NCI-H128 (cell line): ENCODE data around the gene SH3RF3.

Experiments
- DNase-seq: peaks from one replicate; lab custom pipeline; 2025; ENCODE audit not compliant: unreplicated experiment; lab: John Stamatoyannopoulos, UW

The SH3RF3 gene

DNA sequence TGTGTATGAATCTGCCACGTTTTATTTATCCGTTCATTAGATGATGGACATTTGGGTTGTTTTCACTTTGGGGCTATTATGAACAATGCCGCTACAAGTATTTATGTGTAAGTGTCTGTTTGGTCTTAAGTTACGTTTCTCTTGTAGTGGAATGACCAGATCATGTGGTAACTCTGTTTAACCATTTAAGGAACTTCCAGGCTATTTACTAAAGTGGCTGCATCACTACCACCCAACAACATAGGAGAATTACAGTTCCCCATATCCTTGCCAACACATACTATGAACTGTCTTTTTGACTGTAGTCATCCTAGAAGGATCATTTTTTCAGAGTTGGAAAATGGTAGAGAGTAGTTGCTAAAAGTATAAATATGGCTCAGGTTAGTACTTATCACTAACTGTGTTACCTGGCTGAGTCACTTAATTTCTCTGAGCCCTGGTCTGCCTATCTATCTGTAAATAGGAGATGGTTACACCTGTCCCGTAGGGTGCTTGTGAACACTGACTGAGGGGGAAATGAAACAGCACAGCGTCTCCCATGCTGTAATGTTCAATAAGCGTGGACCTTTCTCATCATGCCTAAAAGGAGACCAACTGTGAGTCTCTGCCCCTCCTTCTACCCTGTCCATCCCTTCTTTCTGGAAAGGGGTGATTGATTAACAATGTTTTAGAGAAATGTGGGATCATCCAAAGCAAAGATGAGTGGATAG lies 103.1 kb downstream of the SH3RF3 start:
- DNase-seq: no peak

DNA sequence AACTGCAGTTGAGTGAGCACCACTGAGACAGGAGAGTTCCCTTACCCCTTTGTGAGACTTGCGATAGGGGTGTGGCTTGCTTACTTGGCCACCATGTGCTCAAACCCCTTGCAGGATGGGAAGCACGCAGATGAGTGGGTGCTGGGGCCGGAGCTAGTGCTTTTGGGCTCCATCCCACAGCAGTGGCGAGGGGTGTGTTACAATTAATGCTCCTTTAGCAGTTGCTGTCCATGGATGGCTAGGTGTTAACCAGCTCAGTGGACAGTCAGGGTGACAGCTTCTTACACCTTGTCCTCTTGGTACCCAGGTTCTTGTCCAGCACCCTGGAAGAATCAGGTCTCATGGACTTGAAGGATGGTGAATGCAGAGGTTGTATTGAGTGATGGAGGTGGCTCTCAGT lies 103.9 kb downstream of the SH3RF3 start:
- DNase-seq: no peak

DNA sequence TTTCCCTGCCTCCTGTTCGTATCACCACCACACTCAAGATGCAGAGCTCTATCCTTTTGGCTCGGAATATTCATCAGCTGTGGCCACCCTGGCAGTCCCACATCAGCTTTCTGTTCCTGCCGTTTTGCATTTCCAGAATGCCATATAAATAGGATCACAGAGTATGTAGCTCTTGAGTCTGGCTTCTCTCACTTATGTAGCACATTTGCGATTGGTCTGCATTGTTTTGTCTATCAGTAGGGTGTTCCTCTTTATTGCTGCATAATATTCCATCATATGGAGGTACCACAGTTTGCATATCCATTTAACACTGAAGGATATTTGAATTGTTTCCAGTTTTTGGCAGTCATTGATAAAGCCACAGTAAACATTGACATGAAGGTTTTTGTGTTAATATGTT lies 104.6 kb downstream of the SH3RF3 start:
- no peak for DNase-seq

DNA sequence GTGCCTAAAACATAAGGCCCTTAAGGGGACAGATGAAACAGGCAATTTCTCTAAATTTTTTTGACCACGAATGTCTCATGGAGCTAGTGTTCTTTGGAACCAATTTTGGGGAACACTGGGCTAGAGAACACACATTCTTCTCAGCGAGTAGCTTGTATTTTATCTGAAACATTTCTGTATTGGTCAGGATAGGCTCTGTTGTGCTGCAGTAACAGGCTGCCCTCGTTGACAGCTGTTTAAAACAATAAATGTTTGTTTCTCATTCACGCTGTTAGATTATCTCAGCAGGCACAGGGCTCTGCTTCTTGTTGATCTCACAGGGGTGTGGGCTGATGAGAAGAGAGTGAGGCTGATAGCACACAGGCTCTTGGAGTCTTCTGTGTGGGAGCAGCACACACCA lies 105.3 kb downstream of the SH3RF3 start:
- no peak for DNase-seq

DNA sequence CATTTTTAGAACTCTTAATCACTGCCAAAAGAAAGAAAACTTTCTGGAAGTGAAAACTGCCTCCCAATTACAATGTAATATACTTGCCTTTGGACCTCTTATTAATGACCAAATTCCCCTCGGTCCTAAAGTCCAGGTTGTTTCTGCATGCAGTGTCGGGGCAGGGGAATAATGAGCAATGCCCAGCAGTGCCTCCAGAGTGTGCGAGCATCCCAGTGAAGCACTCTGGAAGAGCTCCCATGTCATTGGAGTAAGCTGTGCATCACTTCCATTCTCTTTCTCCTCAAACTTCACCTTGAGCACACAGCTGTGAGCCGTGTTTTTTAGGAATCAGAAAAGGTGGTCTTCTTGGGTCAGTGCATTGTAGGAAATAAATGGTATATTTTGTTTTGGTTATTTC lies 107.1 kb downstream of the SH3RF3 start:
- no peak for DNase-seq

DNA sequence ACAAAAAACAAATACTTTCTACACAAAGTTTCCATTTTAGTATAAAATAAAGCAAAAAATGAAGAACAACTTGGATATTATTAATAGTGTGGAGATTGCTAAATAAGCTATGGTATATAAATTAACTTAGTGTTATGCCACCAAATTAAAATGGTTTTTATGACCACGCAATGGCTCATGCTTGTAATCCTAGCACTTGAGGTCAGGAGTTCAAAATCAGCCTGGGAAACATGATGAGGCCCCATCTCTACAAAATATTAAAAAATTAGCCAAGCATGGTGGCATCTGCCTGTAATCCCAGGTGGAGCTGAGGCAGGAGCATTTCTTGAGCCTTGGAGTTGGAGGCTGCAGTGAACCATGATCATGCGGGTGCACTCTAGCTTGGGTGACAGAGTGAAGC lies 108.8 kb downstream of the SH3RF3 start:
- DNase-seq: no peak

DNA sequence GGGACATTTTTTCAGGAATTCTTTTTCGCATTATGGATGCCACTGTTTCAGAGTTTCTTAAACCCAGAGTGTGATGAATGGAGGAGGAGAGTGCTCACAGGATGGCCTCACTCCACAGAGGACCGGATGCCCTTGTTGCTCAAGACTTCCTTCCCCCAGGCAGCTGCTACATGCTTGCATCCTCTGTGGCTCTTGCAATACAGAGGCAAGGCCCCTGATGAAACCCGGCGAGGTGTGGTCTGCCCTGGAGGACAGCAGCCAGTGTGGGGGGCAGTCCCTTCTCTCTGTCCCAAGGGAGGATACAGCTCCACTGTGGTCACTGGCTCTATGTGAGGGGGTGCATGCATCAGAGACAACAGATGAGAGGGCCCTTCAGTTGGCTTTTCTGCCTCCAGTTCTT lies 109.6 kb downstream of the SH3RF3 start:
- no peak for DNase-seq

DNA sequence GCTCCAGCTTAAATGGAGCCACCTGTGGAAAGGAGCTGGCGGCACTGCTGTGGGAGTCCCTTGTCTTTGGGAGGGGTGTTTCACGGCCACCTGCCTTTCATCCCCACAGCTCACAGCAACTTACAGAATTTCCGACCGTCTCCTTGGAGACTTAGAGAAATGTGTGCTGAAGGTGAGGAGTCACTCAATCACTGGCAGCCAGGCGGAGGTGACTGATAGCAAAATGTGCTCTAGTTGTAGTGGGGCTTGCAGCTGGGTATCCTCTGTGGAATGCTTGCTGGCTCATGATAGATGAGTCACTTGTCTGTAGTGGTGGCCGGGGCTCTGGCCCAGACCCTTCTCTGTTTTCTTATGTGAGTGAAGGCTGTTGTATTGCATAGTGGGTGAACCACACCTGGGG lies 110.7 kb downstream of the SH3RF3 start:
- DNase-seq: no peak

DNA sequence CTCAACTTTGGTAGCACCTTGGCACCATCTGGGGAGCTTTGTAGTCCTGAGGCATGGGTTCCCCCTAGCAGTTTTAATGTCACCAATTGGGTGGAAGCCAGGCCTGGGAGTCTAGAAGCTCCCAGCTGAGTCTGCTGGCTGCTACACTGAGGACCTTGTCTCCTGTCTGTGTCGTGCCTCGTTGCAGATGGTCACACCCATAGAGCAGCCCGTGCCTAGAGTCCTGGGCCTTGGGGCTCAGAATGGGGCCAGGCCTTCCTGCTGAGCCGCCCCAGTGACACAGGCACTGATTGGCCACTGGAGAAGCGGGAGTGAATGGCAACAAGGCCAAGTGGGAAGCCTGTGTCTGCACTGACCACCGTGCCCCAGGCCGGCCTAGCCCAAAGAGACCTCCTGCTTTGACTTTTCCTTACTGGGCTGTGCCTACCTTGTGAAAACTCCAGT lies 113.2 kb downstream of the SH3RF3 start:
- no peak for DNase-seq

DNA sequence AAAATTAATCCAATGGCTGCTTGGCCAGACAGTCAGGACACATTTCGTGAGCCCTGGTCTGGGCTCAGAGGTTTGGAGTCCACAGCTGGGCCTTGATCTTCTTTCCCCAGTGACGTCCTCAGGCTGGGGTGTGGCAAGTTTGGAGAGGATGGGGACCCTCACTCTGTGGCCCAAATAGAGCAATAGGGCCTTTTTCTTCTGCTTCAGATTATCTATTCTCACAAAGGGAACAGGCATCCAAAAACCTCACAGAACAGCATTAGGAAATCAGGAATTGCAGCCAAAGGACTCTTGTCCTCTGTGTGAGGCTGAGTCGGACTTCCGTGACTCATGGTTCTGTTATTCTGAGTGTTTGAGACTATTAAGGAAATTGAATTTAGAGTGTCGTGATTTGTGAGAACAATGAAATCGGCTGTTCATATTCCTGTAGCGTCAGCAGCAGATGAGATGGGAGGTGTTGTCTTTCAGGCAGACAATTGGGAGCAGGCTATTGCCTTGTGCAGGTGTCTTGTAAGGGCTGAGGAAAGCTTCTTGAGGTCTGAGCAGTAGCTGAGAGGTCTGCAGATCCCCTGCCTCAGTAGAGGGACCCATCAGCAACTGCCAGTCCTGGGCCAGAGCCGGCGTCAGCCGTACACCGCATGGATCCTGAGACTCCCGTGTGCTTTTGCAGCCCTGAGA lies 113.8 kb downstream of the SH3RF3 start:
- no peak for DNase-seq

DNA sequence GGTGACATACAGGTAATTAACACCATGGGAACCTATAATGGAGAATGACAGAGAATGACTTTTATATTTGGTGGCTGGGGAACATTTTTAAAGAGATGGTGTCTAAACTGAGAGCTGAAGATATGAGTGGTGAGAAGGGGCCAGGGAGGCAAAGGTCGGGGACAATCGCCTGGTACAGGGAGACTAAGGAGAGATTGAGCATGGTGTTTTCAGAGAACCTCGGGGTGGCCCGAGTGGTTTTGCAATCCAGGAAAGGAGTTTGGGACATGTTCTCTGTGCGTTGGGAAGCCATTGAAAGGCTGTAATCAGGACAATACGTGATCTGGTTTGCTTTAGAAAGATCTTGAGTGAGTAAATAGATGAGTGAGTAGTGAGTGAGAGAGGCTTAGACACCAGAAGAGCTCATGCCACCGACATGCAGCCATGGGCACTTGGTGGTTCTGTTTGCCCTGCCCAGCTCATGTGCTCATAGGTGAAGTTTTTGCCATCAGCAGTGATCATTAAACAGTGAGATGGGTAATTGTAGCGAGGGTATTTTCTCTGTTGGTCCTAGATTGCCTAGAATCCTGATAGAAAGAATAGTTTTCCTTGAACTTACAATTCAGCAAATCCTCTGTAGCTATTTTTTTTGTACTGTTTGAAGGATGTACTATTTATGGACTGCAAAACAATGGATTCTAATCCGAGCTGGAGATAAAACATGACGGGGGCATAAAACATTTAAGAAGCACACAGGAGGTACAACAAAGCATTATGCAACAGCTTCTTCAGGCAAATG lies 114.7 kb downstream of the SH3RF3 start:
- no peak for DNase-seq

DNA sequence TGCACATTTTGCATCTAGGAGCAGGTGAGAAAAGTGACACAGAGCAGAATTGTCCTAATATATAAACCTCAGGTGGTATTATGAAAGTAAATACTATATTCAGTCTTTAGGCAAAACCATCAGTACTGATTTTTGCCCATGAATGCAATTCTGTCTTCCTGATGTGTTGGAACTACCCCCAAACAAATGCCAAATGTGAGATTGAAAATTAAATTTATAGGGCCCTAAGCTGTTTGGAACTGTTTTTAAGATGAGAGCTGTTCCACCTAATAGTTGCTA lies 115.2 kb downstream of the SH3RF3 start:
- DNase-seq: no peak

DNA sequence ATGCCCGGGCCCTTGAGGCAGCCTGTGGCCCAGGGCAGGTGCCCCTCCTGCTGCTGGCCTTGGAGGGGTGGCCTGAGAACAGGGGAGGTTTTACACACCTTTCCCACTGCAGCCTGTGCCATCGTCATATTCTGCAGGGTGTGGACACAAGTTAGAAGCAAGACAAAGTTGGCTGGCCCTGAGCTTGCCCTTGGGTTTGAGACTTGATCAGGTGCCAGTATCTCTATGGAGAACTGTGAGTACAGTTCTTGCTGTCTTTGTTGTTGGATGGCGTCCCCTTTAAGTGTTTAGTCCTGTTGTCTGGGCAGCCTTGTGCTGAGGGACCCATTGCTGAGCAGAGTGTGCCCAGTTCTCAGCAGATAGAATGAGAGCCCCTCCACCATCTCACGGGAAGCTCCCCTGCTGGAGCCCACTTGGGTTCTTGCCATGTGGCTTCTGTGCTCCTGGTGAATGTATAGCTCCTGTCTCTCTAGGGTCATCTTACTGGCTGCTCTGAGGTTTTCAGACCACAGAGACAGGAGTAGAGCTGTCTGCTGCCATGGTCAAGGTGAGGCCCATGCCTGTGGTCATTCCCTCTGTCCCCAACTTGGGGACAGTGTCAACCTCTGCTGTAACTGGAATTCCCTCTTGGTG lies 115.9 kb downstream of the SH3RF3 start:
- no peak for DNase-seq

DNA sequence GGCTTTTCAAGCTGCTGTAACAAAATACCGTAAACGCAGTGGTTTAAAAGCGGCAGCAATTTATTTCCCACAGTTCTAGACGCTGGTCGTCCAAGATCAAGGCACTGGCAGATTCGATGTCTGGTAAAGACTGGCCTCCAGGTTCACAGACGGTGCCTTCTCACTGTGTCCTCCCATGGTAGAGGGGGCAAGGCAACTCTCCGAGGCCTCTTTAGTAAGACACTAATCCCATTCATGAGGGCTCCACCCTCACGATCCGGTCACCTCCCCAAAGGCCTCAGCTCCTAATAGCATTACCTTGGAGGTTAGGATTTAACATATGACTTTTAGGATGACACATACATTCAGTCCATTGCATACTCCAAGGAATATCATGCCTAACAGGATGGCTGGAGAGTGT lies 117.2 kb downstream of the SH3RF3 start:
- DNase-seq: no peak

DNA sequence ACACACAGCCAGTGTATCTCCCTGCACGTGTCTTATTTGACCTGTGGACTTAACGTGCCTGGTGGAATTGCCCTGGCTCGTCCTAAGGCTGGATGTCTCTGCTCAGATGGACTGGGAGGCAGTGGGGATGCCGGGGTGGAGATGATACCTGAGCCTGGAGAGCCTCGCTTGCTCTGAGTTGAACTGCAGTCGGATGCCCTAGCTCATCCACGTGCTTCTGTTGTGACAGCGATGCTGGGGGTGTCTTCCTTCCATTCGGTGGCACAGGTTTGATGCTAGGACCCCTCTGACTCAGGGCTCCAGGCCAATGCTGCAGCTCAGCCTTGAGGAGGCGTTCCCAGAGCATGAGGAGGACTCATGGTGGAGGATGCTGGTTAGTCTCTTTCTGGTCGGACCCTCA lies 117.6 kb downstream of the SH3RF3 start:
- no peak for DNase-seq

DNA sequence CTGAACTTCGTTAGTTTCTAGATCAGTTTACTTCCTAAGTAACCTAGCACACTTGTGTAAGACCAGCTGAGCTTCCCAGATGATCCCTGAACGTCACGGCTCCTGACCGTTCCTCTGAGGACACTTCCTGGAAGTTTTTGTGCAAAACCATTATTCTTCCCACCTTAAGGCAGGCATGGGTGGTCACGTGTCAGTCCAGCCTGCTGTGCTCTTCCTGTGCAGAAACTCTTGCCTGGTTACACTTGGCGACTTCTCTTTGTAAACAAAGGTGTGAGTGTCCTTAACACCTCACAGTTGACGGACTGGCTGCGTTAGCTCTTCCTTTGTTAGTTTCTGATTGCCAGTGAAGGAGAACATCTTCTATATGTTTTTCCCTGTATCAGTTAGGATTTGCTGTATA lies 118.3 kb downstream of the SH3RF3 start:
- DNase-seq: no peak

DNA sequence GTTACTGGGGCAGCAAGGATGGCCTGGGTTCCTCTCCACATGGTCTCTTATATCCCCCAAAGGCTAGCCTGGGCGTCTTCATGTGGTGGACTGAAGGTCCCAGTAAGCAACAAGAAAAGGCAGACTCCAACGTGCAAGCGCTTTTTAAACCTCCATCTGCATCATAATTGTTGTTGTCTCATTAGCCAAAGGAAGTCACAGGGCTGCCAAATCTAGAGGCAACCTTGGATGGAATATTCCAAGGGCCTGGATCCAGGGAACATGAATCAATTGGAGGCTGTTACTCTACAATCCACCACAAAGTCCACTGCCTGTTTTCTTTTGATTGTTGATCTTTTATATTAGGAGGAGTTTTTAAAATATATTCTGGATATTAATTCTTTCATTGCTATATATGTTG lies 118.8 kb downstream of the SH3RF3 start:
- DNase-seq: no peak

DNA sequence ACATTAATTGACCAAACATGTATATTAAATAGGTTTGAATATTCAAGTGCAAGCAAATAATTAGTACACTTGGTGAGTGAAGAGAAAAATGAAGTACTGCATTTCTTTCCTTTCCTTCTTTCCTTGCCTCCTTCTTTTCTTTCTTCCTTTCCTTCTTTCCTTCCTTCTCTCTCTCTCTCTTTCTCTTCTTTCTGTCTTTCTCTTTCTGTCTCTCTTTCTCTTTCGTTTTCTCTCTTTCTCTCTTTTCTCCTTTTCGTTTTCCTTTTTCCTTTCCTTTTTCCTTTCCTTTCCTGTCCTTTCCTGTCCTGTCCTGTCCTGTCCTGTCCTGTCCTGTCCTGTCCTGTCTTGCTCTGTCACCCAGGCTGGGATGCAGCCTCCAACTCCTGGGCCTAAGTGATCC lies 119.6 kb downstream of the SH3RF3 start:
- no peak for DNase-seq

DNA sequence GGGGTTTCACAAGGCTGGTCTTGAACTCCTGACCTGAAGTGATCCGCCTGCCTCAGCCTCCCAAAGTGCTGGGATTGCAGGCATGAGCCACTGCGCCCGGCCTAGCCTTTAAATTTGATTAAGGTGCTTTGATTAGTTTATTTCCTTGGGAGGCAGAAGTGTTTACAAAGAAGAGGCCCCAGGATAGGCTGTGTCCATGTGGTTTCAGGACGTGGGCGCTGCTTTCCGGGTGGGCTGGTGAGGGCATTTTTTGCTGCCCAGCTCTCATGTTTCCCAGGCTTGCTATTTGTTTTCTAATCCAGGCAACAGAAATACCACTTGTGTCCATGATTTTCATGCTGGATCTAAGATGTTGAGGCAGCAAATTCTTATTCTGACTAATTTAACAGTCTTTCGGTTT lies 124.2 kb downstream of the SH3RF3 start:
- no peak for DNase-seq

DNA sequence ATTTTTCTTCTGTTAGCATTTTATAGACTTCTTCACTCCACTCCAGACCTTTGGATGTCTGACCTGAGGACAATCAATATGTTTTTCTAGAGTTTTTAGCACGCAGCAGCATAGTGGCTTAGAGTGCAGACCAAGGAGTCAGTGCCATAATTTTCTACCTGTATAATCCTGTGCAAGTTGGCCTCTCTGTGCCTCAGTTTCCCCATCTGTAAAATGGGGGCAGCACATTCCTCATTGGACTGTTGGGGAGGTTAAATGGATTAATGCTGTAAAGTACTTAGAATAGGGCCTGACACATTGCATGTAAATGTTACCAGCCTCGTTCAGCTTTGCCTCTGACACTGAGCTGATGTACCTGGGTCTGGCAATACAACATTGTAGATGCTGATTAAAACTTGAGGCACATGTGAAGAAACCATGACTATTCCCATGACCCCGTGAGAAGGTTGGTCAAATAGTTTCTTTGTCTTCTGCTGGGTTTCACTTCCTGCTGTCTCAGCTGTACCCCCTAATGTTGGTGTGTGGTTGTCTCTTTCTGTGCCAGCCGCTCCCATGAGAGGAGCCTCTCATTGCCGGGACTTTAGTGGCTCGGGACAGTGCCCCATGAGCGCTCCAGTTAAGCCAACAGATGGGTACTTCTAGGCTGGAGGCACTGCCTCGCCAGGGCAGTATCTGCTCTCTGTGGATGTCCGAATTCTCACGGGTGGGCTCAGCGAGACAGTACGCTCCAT lies 125.3 kb downstream of the SH3RF3 start:
- no peak for DNase-seq

DNA sequence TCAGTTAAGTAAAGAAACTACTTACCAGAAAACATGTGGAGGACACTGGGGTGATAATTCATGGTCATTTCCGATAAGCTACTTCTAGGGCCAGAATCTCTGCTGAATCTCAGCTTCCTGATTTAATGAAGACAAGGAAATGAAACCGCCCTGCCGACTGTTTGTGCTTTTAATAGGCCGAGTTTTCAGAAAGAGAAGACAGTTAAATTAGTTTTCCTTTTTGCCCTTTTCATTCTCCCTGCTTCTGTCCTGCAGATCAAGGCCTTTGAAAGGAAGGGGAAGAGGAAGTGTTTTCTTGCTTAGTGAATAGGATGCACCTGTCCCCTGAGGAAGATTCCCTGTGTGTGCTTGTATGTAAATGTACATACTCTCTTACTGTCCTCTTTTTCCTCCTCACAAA lies 126.6 kb downstream of the SH3RF3 start:
- no peak for DNase-seq
